SK-N-MC (cell line): ENCODE measurements around the gene NRARP.

ENCODE experiments used
- DNase-seq: peaks from one replicate; pipeline ENCODE4 v3.0.0-alpha.2; 2011; ENCODE audit warnings: low read depth, low spot score
- H3K27ac ChIP-seq: fragments of 200-600 bp; sonication (generic); 2 replicates; pipeline ENCODE4 v1.5.1; 2016; ENCODE audit warnings: mixed run types
- H3K36me3 ChIP-seq: fragments of 200-600 bp; sonication (generic); 2 replicates; pipeline ENCODE4 v1.6.1; 2017; ENCODE audit warnings: antibody characterized with exemption, low read length, mixed read lengths; ENCODE audit not compliant: insufficient read depth
- H3K4me3 ChIP-seq: fragments of 200-600 bp; sonication (generic); 2 replicates; pipeline ENCODE4 v1.5.1; 2016
- H3K9ac ChIP-seq: fragments of 200-600 bp; sonication (generic); 2 replicates; pipeline ENCODE4 v1.8.0; 2017; ENCODE audit warnings: mixed run types, mixed read lengths; ENCODE audit not compliant: insufficient read length
- H3K9me3 ChIP-seq: fragments of 200-600 bp; sonication (generic); 2 replicates; pipeline ENCODE4 v1.6.1; 2017; ENCODE audit warnings: low read depth, mild to moderate bottlenecking, antibody characterized with exemption, low read length, moderate library complexity, mixed read lengths
- EZH2 ChIP-seq: fragments of 200-600 bp; sonication (generic); IDR thresholded peaks from one replicate; pipeline ENCODE4 v1.6.1; 2017; ENCODE audit warnings: antibody characterized with exemption
- FOXP2 ChIP-seq: optimal IDR thresholded peaks from 2 replicates; pipeline ENCODE3; 2011; ENCODE audit warnings: mild to moderate bottlenecking, moderate library complexity; ENCODE audit not compliant: insufficient read depth; ENCODE audit errors: extremely low read length, control extremely low read depth
- POLR2AphosphoS5 ChIP-seq: IDR thresholded peaks from 2 replicates; pipeline ENCODE4 v1.6.1; 2012; ENCODE audit warnings: mild to moderate bottlenecking, low read depth, low read length, borderline replicate concordance

The NRARP gene

GRCh38 chr9:137286975-137287383 is 15.1 kb downstream of the NRARP start:
- Histone ChIP-seq H3K27ac (no peak overlapping the region), H3K36me3 (no peaks in the 10 kb centered on the region), H3K9me3 (no peaks in the 10 kb centered on the region), H3K9ac (no peak overlapping the region), H3K4me3 (no peak overlapping the region)
- TF ChIP-seq FOXP2: no peak
- no peak for TF ChIP-seq EZH2
- TF ChIP-seq POLR2AphosphoS5: no peak
- no peak for DNase-seq

GRCh38 chr9:137281345-137282116 is 20.5 kb downstream of the NRARP start:
- no peak overlapping the region for H3K9ac ChIP-seq
- no peak for DNase-seq
- H3K4me3 ChIP-seq: no peak overlapping the region
- TF ChIP-seq EZH2 (no peak), FOXP2 (no peak), POLR2AphosphoS5 (no peak)
- H3K9me3 ChIP-seq: no peaks in the 10 kb centered on the region
- H3K27ac ChIP-seq: no peak overlapping the region
- no peaks in the 10 kb centered on the region for H3K36me3 ChIP-seq

- Histone ChIP-seq H3K9ac (no peak overlapping the region), H3K36me3 (no peaks in the 10 kb centered on the region), H3K9me3 (no peaks in the 10 kb centered on the region), H3K27ac (no peak overlapping the region), H3K4me3 (no peak overlapping the region)
- no peak for TF ChIP-seq FOXP2
- no peak for TF ChIP-seq EZH2
- TF ChIP-seq POLR2AphosphoS5: no peak
- no peak for DNase-seq
These were observed 21.4 kb downstream of the NRARP start for GRCh38 chr9:137280474-137281344.

- Histone ChIP-seq H3K27ac (no peak overlapping the region), H3K9ac (no peak overlapping the region), H3K4me3 (no peak overlapping the region), H3K9me3 (no peaks in the 10 kb centered on the region), H3K36me3 (no peaks in the 10 kb centered on the region)
- no peak for DNase-seq
- TF ChIP-seq FOXP2 (no peak), EZH2 (no peak), POLR2AphosphoS5 (no peak)
These were observed 22.2 kb downstream of the NRARP start for GRCh38 chr9:137279741-137280473.

GRCh38 chr9:137278721-137279711 is 23.1 kb downstream of the NRARP start:
- no peak for DNase-seq
- no peak overlapping the region for H3K4me3 ChIP-seq
- no peak overlapping the region for H3K27ac ChIP-seq
- H3K9ac ChIP-seq: no peak overlapping the region
- TF ChIP-seq POLR2AphosphoS5 (no peak), EZH2 (no peak), FOXP2 (no peak)
- no peaks in the 10 kb centered on the region for H3K9me3 ChIP-seq
- H3K36me3 ChIP-seq: no peaks in the 10 kb centered on the region

GRCh38 chr9:137278061-137278701 is 23.9 kb downstream of the NRARP start:
- H3K36me3 ChIP-seq: no peaks in the 10 kb centered on the region; the same call in 1 of the 2 replicates
- H3K27ac ChIP-seq: peak overlapping the region; percentile 82; the same call in 1 of the 2 replicates
- H3K4me3 ChIP-seq: no peak overlapping the region
- TF ChIP-seq FOXP2 (no peak), EZH2 (no peak), POLR2AphosphoS5 (no peak)
- no peak for DNase-seq
- no peaks in the 10 kb centered on the region for H3K9me3 ChIP-seq
- no peak overlapping the region for H3K9ac ChIP-seq

GRCh38 chr9:137277329-137278041 is 24.6 kb downstream of the NRARP start, which contains the start of gene TOR4A:
TSS of gene TOR4A (plus strand) at chr9:137277726. CDS start at chr9:137278690, 964 bp downstream.
- no peak for DNase-seq
- peak within 1 kb of the TSS; percentile 24 for H3K4me3 ChIP-seq
- no peaks in the 10 kb centered on the region for H3K9me3 ChIP-seq
- H3K36me3 ChIP-seq: no peaks in the 10 kb centered on the region; the same call in 1 of the 2 replicates
- H3K27ac ChIP-seq: peak within 1 kb of the TSS; percentile 82
- TF ChIP-seq EZH2: no peak
- TF ChIP-seq FOXP2: no peak
- TF ChIP-seq POLR2AphosphoS5: no peak
- peak within 1 kb of the TSS; percentile 73 for H3K9ac ChIP-seq
